ENCODE measurements around the gene CD1B.
"Not testable (repeated sequence)": the region's sequence is repeated elsewhere in the genome, so short reads cannot be mapped to it uniquely, and the experiment has no call there.

Gene CD1B

DNA sequence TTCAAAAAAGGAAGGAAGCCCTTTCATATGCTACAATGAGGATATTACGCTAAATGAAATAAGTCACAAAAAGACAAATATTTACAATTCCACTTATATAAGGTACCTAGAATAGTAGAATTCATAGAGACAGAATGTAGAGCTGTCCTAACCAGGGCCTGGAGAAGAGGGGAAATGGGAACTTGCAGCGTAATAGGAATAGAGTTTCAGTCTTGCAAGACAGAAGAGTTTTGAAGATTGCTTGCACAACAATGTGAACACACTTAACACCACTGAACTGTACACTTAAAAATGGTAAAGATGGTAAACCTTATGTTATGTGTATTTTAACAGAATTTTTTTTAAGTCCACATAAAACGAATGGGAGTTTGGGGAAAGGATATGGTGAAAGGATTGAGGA is 2.9 kb downstream of the CD1B start:
- DNase-seq (ENCODE audit: low read depth in 2 of 2), result no peak

GRCh38 chr1:158327481-158327880 is 3.9 kb downstream of the CD1B start:
- DNase-seq (ENCODE audit: low read depth in 2 of 2), result no peak

GRCh38 chr1:158324395-158324794 is 6.9 kb downstream of the CD1B start:
- DNase-seq (ENCODE audit: low read depth in 2 of 2), result no peak

DNA sequence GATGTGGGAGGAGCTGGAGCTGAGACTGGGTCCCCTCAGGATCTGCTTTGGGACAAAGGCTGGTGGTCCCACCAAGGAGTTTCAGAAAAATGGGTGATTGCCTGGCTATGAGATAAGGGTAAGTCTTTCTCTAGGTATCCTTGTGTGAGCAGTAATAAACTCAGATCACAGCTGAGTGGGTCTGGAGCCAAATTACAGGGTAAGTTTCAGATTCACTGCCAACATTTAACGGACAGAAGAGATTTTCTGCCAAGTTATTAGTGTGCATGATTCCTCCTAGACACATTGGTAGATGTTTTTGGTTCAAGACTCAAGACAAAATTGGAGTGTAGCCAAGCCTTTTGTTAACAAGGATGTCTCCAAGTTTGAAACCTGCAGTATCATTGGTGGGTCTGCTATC is 7.5 kb downstream of the CD1B start:
- DNase-seq (ENCODE audit: low read depth in 2 of 2), result no peak

GRCh38 chr1:158311066-158311465 is 20.3 kb downstream of the CD1B start:
- DNase-seq (ENCODE audit: low read depth in 2 of 2), result no peak

GRCh38 chr1:158310623-158311022 is 20.7 kb downstream of the CD1B start:
- DNase-seq (ENCODE audit: low read depth in 2 of 2), result no peak

GRCh38 chr1:158295791-158296190 is 35.5 kb downstream of the CD1B start:
- DNase-seq (ENCODE audit: low read depth in 2 of 2), result no peak

GRCh38 chr1:158290321-158290844 is 40.9 kb downstream of the CD1B start:
- no peak for DNase-seq (ENCODE audit: low read depth in 2 of 2)

GRCh38 chr1:158289811-158290210 is 41.5 kb downstream of the CD1B start, which contains the start of gene CD1C:
TSS of gene CD1C (plus strand) at chr1:158289923. CDS start at chr1:158290065, 142 bp downstream.
- no peak for DNase-seq (ENCODE audit: low read depth in 2 of 2)

- DNase-seq (ENCODE audit: low read depth in 2 of 2), result no peak
Observed at GRCh38 chr1:158286941-158287346, 44.4 kb downstream of the CD1B start.

DNA sequence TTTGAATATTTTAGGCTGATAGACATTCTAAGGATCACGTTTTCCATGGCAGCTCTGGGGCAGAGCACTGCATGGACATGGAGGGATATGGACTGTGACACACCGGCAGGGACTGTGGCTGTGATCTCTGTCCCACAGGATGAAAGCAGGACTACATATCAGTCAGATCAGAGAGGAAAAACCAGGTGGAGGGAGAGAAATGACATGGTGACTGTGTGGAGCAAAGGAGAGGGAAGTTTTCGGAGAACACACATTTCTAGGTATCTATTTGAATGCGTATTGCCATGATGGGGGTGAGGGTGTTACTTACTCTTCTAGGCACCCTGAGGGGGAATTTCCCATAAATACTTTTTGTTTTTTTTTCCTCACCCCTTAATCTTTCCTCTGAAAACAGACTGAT is 44.8 kb downstream of the CD1B start:
- no peak for DNase-seq (ENCODE audit: low read depth in 2 of 2)

DNA sequence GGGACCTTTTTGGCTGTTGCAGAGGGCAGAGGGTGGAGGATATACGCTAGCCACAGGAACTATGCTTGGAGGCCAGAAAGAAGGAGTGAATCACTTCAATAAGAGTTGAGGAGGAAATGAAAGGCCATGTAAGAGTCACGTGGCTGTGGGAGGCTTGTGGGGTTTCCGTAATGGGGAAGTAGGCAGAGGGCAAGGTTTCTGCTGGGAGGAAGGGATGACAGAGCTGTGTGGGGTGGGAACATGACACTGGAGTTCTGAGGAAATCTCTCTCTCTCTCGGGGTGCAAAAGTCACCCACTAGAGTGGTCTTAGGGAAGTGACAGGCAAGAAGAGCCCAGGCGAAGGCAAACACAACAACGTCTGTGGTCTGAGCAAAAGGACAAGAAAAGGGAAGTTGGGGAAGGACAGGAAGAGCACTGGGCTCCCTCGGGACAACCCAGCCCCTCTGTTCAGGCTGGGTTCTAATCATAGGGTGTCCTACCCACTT is 45.5 kb downstream of the CD1B start:
- DNase-seq (ENCODE audit: low read depth in 2 of 2), result no peak

GRCh38 chr1:158283965-158284364 is 47.4 kb downstream of the CD1B start:
- DNase-seq (ENCODE audit: low read depth in 2 of 2), result no peak

GRCh38 chr1:158282421-158282820 is 48.9 kb downstream of the CD1B start:
- not testable (repeated sequence) for DNase-seq (ENCODE audit: low read depth in 2 of 2)

All from fibroblast of skin of left biceps (primary cell).